Central memory CD4-positive, alpha-beta T cell (primary cell): ENCODE data around the gene MRPL36.
"Not testable (repeated sequence)": the region's sequence is repeated elsewhere in the genome, so short reads cannot be mapped to it uniquely, and the experiment has no call there.

Source experiments
- DNase-seq: peaks from one replicate; pipeline ENCODE4 v3.0.0; 2022

MRPL36 gene

GRCh38 chr5:1831677-1832313 lies 32.2 kb upstream of the MRPL36 start:
- DNase-seq, result no peak

GRCh38 chr5:1831257-1831656 lies 31.6 kb upstream of the MRPL36 start:
- DNase-seq, result no peak

- no peak for DNase-seq
These were observed 31.1 kb upstream of the MRPL36 start for GRCh38 chr5:1830571-1831228.

GRCh38 chr5:1827886-1828397 lies 28.3 kb upstream of the MRPL36 start:
- no peak for DNase-seq

- DNase-seq, result no peak
These were observed 27.6 kb upstream of the MRPL36 start for GRCh38 chr5:1827025-1827885.

- no peak for DNase-seq
These were observed 26.8 kb upstream of the MRPL36 start for GRCh38 chr5:1826235-1826980.

- no peak for DNase-seq
These were observed 25.5 kb upstream of the MRPL36 start for GRCh38 chr5:1824903-1825841.

GRCh38 chr5:1824109-1824821 lies 24.6 kb upstream of the MRPL36 start:
- DNase-seq, result no peak

- no peak for DNase-seq
These were observed 23.9 kb upstream of the MRPL36 start for GRCh38 chr5:1823381-1824034.

- DNase-seq, result no peak
These were observed 22.2 kb upstream of the MRPL36 start for GRCh38 chr5:1821862-1822261.

GRCh38 chr5:1820926-1821325 lies 21.3 kb upstream of the MRPL36 start:
- DNase-seq, result no peak

- no peak for DNase-seq
These were observed 20.7 kb upstream of the MRPL36 start for GRCh38 chr5:1820381-1820780.

GRCh38 chr5:1819458-1819857 lies 19.8 kb upstream of the MRPL36 start:
- no peak for DNase-seq

GRCh38 chr5:1818784-1819183 lies 19.1 kb upstream of the MRPL36 start:
- DNase-seq, result no peak

- no peak for DNase-seq
These were observed 17.8 kb upstream of the MRPL36 start for GRCh38 chr5:1817261-1818043.

- not testable (repeated sequence) for DNase-seq
These were observed 17.0 kb upstream of the MRPL36 start for GRCh38 chr5:1816495-1817089.

GRCh38 chr5:1815881-1816292 lies 16.2 kb upstream of the MRPL36 start:
- DNase-seq, result no peak

- DNase-seq, result no peak
These were observed 15.6 kb upstream of the MRPL36 start for GRCh38 chr5:1815071-1815786.
